Activated T-helper 17 cell treated with anti-CD3 and anti-CD28 coated beads, Interleukin-2, amount 50 U/mL, for 72 hours (primary cell): ENCODE data around the gene PTPN14. TPM values are rescaled to one million over a fixed set of nuclear protein-coding genes. Genes with fewer than 3 reads are reported as not detected.
A peak's percentile ranks its signal among the peaks of the same experiment; 100 is the strongest.

Source experiments
- ATAC-seq: fragments of 150-1000 bp; cut with Tn5 transposase; replicated peaks from 2 replicates; pipeline ENCODE4 v1.10.0; 2021; ENCODE audit warnings: mild to moderate bottlenecking, moderate library complexity
- H3K27ac Mint-ChIP-seq: one replicate; pipeline ENCODE4 v1.8.0; 2022; ENCODE audit warnings: mixed read lengths
- H3K27me3 Mint-ChIP-seq: one replicate; pipeline ENCODE4 v1.8.0; 2022; ENCODE audit warnings: mixed read lengths
- H3K36me3 Mint-ChIP-seq: one replicate; pipeline ENCODE4 v1.8.0; 2022; ENCODE audit warnings: low read depth, mild to moderate bottlenecking, mixed read lengths
- H3K4me1 Mint-ChIP-seq: one replicate; pipeline ENCODE4 v1.8.0; 2022; ENCODE audit warnings: mixed read lengths
- H3K4me3 Mint-ChIP-seq: one replicate; pipeline ENCODE4 v1.8.0; 2022; ENCODE audit warnings: mild to moderate bottlenecking, mixed read lengths
- H3K9me3 Mint-ChIP-seq: one replicate; pipeline ENCODE4 v1.8.0; 2022; ENCODE audit warnings: mixed read lengths
- total RNA-seq, 2 donors: library from RNA; stranded (reverse); gene quantifications; one replicate each; pipeline ENCODE4 v1.2.3, GENCODE V29; 2022

PTPN14 gene
- total RNA-seq, 2 donors from 2014 or later = 0.66 to 0.89 TPM

- ATAC-seq = no peak
- H3K4me3 Mint-ChIP-seq = peak overlapping the region; percentile 26
- peaks cover 57% of the 10 kb centered on the region for H3K27me3 Mint-ChIP-seq
These were observed 456 bp downstream of the PTPN14 start for GRCh38 chr1:214550857-214551435.

GRCh38 chr1:214550013-214550856 is 1.2 kb downstream of the PTPN14 start:
- ATAC-seq = no peak
- no peak overlapping the region for H3K27ac Mint-ChIP-seq

More at GRCh38 chr1:214550857-214551435, 456 bp downstream of the PTPN14 start:
- no peak overlapping the region for H3K27ac Mint-ChIP-seq
- H3K9me3 Mint-ChIP-seq = no peaks in the 10 kb centered on the region
- no peaks in the 10 kb centered on the region for H3K4me1 Mint-ChIP-seq
- no peaks in the 10 kb centered on the region for H3K36me3 Mint-ChIP-seq

GRCh38 chr1:214549604-214550003 is 1.8 kb downstream of the PTPN14 start:
- no peak overlapping the region for H3K4me3 Mint-ChIP-seq
- no peaks in the 10 kb centered on the region for H3K9me3 Mint-ChIP-seq
- H3K27ac Mint-ChIP-seq = no peak overlapping the region
- no peaks in the 10 kb centered on the region for H3K36me3 Mint-ChIP-seq
- no peaks in the 10 kb centered on the region for H3K4me1 Mint-ChIP-seq
- H3K27me3 Mint-ChIP-seq = peaks cover 56% of the 10 kb centered on the region
- ATAC-seq = no peak

More at GRCh38 chr1:214550013-214550856, 1.2 kb downstream of the PTPN14 start:
- H3K27me3 Mint-ChIP-seq = peaks cover 51% of the 10 kb centered on the region
- H3K36me3 Mint-ChIP-seq = no peaks in the 10 kb centered on the region
- no peaks in the 10 kb centered on the region for H3K9me3 Mint-ChIP-seq
- no peaks in the 10 kb centered on the region for H3K4me1 Mint-ChIP-seq
- H3K4me3 Mint-ChIP-seq = no peak overlapping the region

GRCh38 chr1:214548988-214549387 is 2.4 kb downstream of the PTPN14 start:
- Mint-ChIP-seq H3K27me3 (peaks cover 57% of the 10 kb centered on the region), H3K4me3 (no peak overlapping the region), H3K36me3 (no peaks in the 10 kb centered on the region), H3K9me3 (no peaks in the 10 kb centered on the region), H3K27ac (no peak overlapping the region), H3K4me1 (no peaks in the 10 kb centered on the region)
- ATAC-seq = no peak

- no peaks in the 10 kb centered on the region for H3K36me3 Mint-ChIP-seq
- no peaks in the 10 kb centered on the region for H3K4me1 Mint-ChIP-seq
- H3K27me3 Mint-ChIP-seq = peaks cover 53% of the 10 kb centered on the region
- no peak overlapping the region for H3K4me3 Mint-ChIP-seq
- no peak overlapping the region for H3K27ac Mint-ChIP-seq
- H3K9me3 Mint-ChIP-seq = no peaks in the 10 kb centered on the region
- no peak for ATAC-seq
These were observed 3.1 kb downstream of the PTPN14 start for GRCh38 chr1:214548271-214548670.

- peaks cover 51% of the 10 kb centered on the region for H3K27me3 Mint-ChIP-seq
- no peak overlapping the region for H3K27ac Mint-ChIP-seq
- no peaks in the 10 kb centered on the region for H3K9me3 Mint-ChIP-seq
- no peak overlapping the region for H3K4me3 Mint-ChIP-seq
- no peak for ATAC-seq
- no peaks in the 10 kb centered on the region for H3K36me3 Mint-ChIP-seq
- H3K4me1 Mint-ChIP-seq = no peaks in the 10 kb centered on the region
These were observed 3.7 kb downstream of the PTPN14 start for GRCh38 chr1:214547747-214548146.

- Mint-ChIP-seq H3K4me3 (no peak overlapping the region), H3K9me3 (no peaks in the 10 kb centered on the region)
These were observed 4.3 kb downstream of the PTPN14 start for GRCh38 chr1:214546886-214547641.

GRCh38 chr1:214546084-214546483 is 5.3 kb downstream of the PTPN14 start:
- H3K27ac Mint-ChIP-seq = no peak overlapping the region
- no peak for ATAC-seq
- H3K9me3 Mint-ChIP-seq = no peaks in the 10 kb centered on the region
- no peak overlapping the region for H3K4me3 Mint-ChIP-seq
- H3K36me3 Mint-ChIP-seq = no peaks in the 10 kb centered on the region
- peaks cover 48% of the 10 kb centered on the region for H3K27me3 Mint-ChIP-seq
- no peaks in the 10 kb centered on the region for H3K4me1 Mint-ChIP-seq

More at GRCh38 chr1:214546886-214547641, 4.3 kb downstream of the PTPN14 start:
- no peak for ATAC-seq
- H3K27ac Mint-ChIP-seq = no peak overlapping the region
- H3K36me3 Mint-ChIP-seq = no peaks in the 10 kb centered on the region
- no peaks in the 10 kb centered on the region for H3K4me1 Mint-ChIP-seq
- H3K27me3 Mint-ChIP-seq = peaks cover 53% of the 10 kb centered on the region

- ATAC-seq = no peak
- Mint-ChIP-seq H3K27ac (no peak overlapping the region), H3K27me3 (peaks cover 46% of the 10 kb centered on the region), H3K9me3 (no peaks in the 10 kb centered on the region), H3K4me1 (no peaks in the 10 kb centered on the region), H3K36me3 (no peaks in the 10 kb centered on the region), H3K4me3 (no peak overlapping the region)
These were observed 6.1 kb downstream of the PTPN14 start for GRCh38 chr1:214545293-214545692.

GRCh38 chr1:214544791-214545190 is 6.6 kb downstream of the PTPN14 start:
- no peaks in the 10 kb centered on the region for H3K4me1 Mint-ChIP-seq
- H3K27me3 Mint-ChIP-seq = peaks cover 41% of the 10 kb centered on the region
- H3K9me3 Mint-ChIP-seq = no peaks in the 10 kb centered on the region
- H3K27ac Mint-ChIP-seq = no peak overlapping the region
- H3K36me3 Mint-ChIP-seq = no peaks in the 10 kb centered on the region
- no peak overlapping the region for H3K4me3 Mint-ChIP-seq
- no peak for ATAC-seq

- no peak for ATAC-seq
- Mint-ChIP-seq H3K4me1 (no peaks in the 10 kb centered on the region), H3K4me3 (no peak overlapping the region), H3K27ac (no peak overlapping the region), H3K27me3 (peaks cover 23% of the 10 kb centered on the region), H3K9me3 (no peaks in the 10 kb centered on the region), H3K36me3 (no peaks in the 10 kb centered on the region)
These were observed 8.9 kb downstream of the PTPN14 start for GRCh38 chr1:214542275-214543199.

GRCh38 chr1:214541693-214542092 is 9.7 kb downstream of the PTPN14 start:
- H3K4me3 Mint-ChIP-seq = no peak overlapping the region
- H3K9me3 Mint-ChIP-seq = no peaks in the 10 kb centered on the region
- ATAC-seq = no peak
- no peak overlapping the region for H3K27ac Mint-ChIP-seq
- H3K36me3 Mint-ChIP-seq = no peaks in the 10 kb centered on the region
- no peaks in the 10 kb centered on the region for H3K4me1 Mint-ChIP-seq
- H3K27me3 Mint-ChIP-seq = peaks cover 20% of the 10 kb centered on the region

GRCh38 chr1:214541206-214541605 is 10.2 kb downstream of the PTPN14 start:
- no peaks in the 10 kb centered on the region for H3K4me1 Mint-ChIP-seq
- no peaks in the 10 kb centered on the region for H3K36me3 Mint-ChIP-seq
- H3K27ac Mint-ChIP-seq = no peak overlapping the region
- H3K9me3 Mint-ChIP-seq = no peaks in the 10 kb centered on the region
- ATAC-seq = no peak
- H3K27me3 Mint-ChIP-seq = peaks cover 20% of the 10 kb centered on the region
- H3K4me3 Mint-ChIP-seq = no peak overlapping the region

- Mint-ChIP-seq H3K4me1 (no peaks in the 10 kb centered on the region), H3K27ac (no peak overlapping the region), H3K36me3 (no peaks in the 10 kb centered on the region), H3K27me3 (peaks cover 20% of the 10 kb centered on the region), H3K4me3 (no peak overlapping the region), H3K9me3 (no peaks in the 10 kb centered on the region)
- ATAC-seq = no peak
These were observed 11.1 kb downstream of the PTPN14 start for GRCh38 chr1:214540324-214540723.
